Lower lobe of right lung (tissue), 2 donors: Measurements from ENCODE around the gene NUP210. TPM values are rescaled to one million over a fixed set of nuclear protein-coding genes. Genes with fewer than 3 reads are reported as not detected.

ENCODE experiments used
- ATAC-seq, 2 donors: fragments of 200-7000 bp; cut with Tn5 transposase; one replicate each; pipeline ENCODE4 v1.9.1; 2020 to 2022; ENCODE audit warnings: mild to moderate bottlenecking in 2 of 2, moderate library complexity in 2 of 2
- DNase-seq: peaks from one replicate; pipeline ENCODE4 v3.0.0-alpha.2; 2020
- H3K27ac ChIP-seq: fragments of 200-600 bp; one replicate; pipeline ENCODE4 v1.8.0; 2022
- H3K27me3 ChIP-seq: fragments of 200-600 bp; one replicate; pipeline ENCODE4 v1.8.0; 2022; ENCODE audit warnings: low read depth
- H3K36me3 ChIP-seq: fragments of 200-600 bp; one replicate; pipeline ENCODE4 v1.8.0; 2022; ENCODE audit warnings: mild to moderate bottlenecking
- H3K4me1 ChIP-seq: fragments of 200-600 bp; one replicate; pipeline ENCODE4 v1.8.0; 2022
- H3K4me3 ChIP-seq: fragments of 200-600 bp; one replicate; pipeline ENCODE4 v1.8.0; 2022; ENCODE audit warnings: mild to moderate bottlenecking
- H3K9me3 ChIP-seq: fragments of 200-600 bp; one replicate; pipeline ENCODE4 v1.8.0; 2022
- CTCF ChIP-seq: fragments of 200-600 bp; IDR thresholded peaks from one replicate; pipeline ENCODE4 v1.8.0; 2022; ENCODE audit warnings: antibody characterized with exemption, mild to moderate bottlenecking
- intact Hi-C: fragments of 100-400 bp; cut with DNase I; formaldehyde crosslinking; loops from one replicate; pipeline ENCODE4 v1.11.0; 2022
- total RNA-seq: library from RNA; stranded (reverse); fragmentation: NEBNext Ultra II Directional; extraction: Animal tissue kit (Norgen Biotek cat#: 25700); gene quantifications from one replicate; pipeline ENCODE4 v1.2.1, GENCODE V29; 2021
- donor health status: DM: no; HTN: yes; CAD: no; lungs with severe emphysema.

Gene NUP210
- total RNA-seq, 1 donor from 2014 or later, result 22.2 TPM

GRCh38 chr3:13391308-13391707, 28.8 kb downstream of the NUP210 start:
- H3K4me3 ChIP-seq, result no peak overlapping the region
- no peak for TF ChIP-seq CTCF
- H3K27ac ChIP-seq, result no peak overlapping the region
- H3K27me3 ChIP-seq, result no peaks in the 10 kb centered on the region
- ATAC-seq (no peak), DNase-seq (no peak)
- no peaks in the 10 kb centered on the region for H3K4me1 ChIP-seq
- intact Hi-C loops, result no loop called here
- no peaks in the 10 kb centered on the region for H3K9me3 ChIP-seq
- H3K36me3 ChIP-seq, result peaks cover 32% of the 10 kb centered on the region

GRCh38 chr3:13389378-13389777, 30.7 kb downstream of the NUP210 start:
- no peak for TF ChIP-seq CTCF
- no peak for ATAC-seq
- Histone ChIP-seq H3K27ac (no peak overlapping the region), H3K9me3 (no peaks in the 10 kb centered on the region), H3K27me3 (no peaks in the 10 kb centered on the region), H3K4me1 (no peaks in the 10 kb centered on the region), H3K4me3 (no peak overlapping the region), H3K36me3 (peaks cover 45% of the 10 kb centered on the region)
- DNase-seq, result no peak
- intact Hi-C loops, result no loop called here

- ATAC-seq (no peak), DNase-seq (no peak)
- no peaks in the 10 kb centered on the region for H3K4me1 ChIP-seq
- H3K4me3 ChIP-seq, result no peak overlapping the region
- no peak for TF ChIP-seq CTCF
- H3K9me3 ChIP-seq, result no peaks in the 10 kb centered on the region
- intact Hi-C loops, result no loop called here
- H3K36me3 ChIP-seq, result peaks cover 48% of the 10 kb centered on the region
- no peaks in the 10 kb centered on the region for H3K27me3 ChIP-seq
- H3K27ac ChIP-seq, result no peak overlapping the region
Measured at GRCh38 chr3:13388816-13389215, 31.3 kb downstream of the NUP210 start.

GRCh38 chr3:13385373-13385965, 34.7 kb downstream of the NUP210 start:
- peaks cover 56% of the 10 kb centered on the region for H3K36me3 ChIP-seq
- H3K27me3 ChIP-seq, result no peaks in the 10 kb centered on the region
- no peak for TF ChIP-seq CTCF
- H3K27ac ChIP-seq, result no peak overlapping the region
- ATAC-seq (no peak), DNase-seq (no peak)
- H3K4me1 ChIP-seq, result no peaks in the 10 kb centered on the region
- H3K9me3 ChIP-seq, result no peaks in the 10 kb centered on the region
- intact Hi-C loops, result no loop called here
- no peak overlapping the region for H3K4me3 ChIP-seq

GRCh38 chr3:13380971-13381370, 39.2 kb downstream of the NUP210 start:
- Histone ChIP-seq H3K4me3 (no peak overlapping the region), H3K27me3 (no peaks in the 10 kb centered on the region), H3K36me3 (peaks cover 44% of the 10 kb centered on the region), H3K4me1 (no peaks in the 10 kb centered on the region), H3K27ac (no peak overlapping the region), H3K9me3 (no peaks in the 10 kb centered on the region)
- DNase-seq (no peak), ATAC-seq (no peak)
- no peak for TF ChIP-seq CTCF
- intact Hi-C loops, result no loop called here
